K562 (cell line): Measurements from ENCODE around the gene ZSCAN12. TPM values are rescaled to one million over a fixed set of nuclear protein-coding genes. Genes with fewer than 3 reads are reported as not detected.

Experiments used
- DMBX1 ChIP-seq: fragments of 250-450 bp; sonication (Bioruptor Pico); IDR thresholded peaks from 2 replicates; pipeline ENCODE4 v1.8.0; 2022; ENCODE audit warnings: inconsistent platforms, mild to moderate bottlenecking, moderate library complexity, borderline replicate concordance
- DPF2 ChIP-seq: fragments of 450-650 bp; IDR thresholded peaks from 2 replicates; pipeline ENCODE4 v1.6.1; 2016
- E2F1 ChIP-seq: sonication (generic); formaldehyde crosslinking; IDR thresholded peaks from 2 replicates; pipeline ENCODE4 v1.8.1; 2023; ENCODE audit warnings: mild to moderate bottlenecking, missing genetic modification reagents, moderate library complexity
- ELF1 ChIP-seq: fragments of 200-800 bp; sonication (Bioruptor generic); IDR thresholded peaks from 2 replicates; pipeline ENCODE4 v1.6.1; 2016; ENCODE audit warnings: missing genetic modification characterization, missing compliant biosample characterization
- ERF ChIP-seq: fragments of 450-650 bp; formaldehyde crosslinking; IDR thresholded peaks from 2 replicates; pipeline ENCODE4 v1.4.0; 2020; ENCODE audit warnings: mild to moderate bottlenecking, mixed read lengths
- ETV6 ChIP-seq, 3 experiments: fragments of 150-350 bp in 1 of 3; sonication (generic) in 1 of 3; formaldehyde crosslinking in 1 of 3; IDR thresholded peaks; 2 replicates each; pipeline versions ENCODE4 v1.6.1 to v1.8.0; 2014 to 2022; ENCODE audit warnings: borderline replicate concordance in 2 of 3, low read depth in 2 of 3, antibody characterized with exemption in 1 of 3, low read length in 1 of 3, mild to moderate bottlenecking in 1 of 3, missing genetic modification reagents in 1 of 3
- GTF3C2 ChIP-seq: IDR thresholded peaks from 3 replicates; pipeline ENCODE4 v1.6.1; 2011; ENCODE audit warnings: borderline replicate concordance, mild to moderate bottlenecking, moderate library complexity; ENCODE audit not compliant: insufficient read length; ENCODE audit errors: extremely low read depth
- HDAC6 ChIP-seq: IDR thresholded peaks from 2 replicates; pipeline ENCODE4 v1.6.1; 2012; ENCODE audit warnings: low read depth, mild to moderate bottlenecking, control low read depth, inconsistent platforms, low read length, moderate library complexity
- HNRNPL ChIP-seq: fragments of 200-400 bp; formaldehyde crosslinking; IDR thresholded peaks from 2 replicates; pipeline ENCODE4 v1.6.1; 2017; ENCODE audit warnings: low read depth, mild to moderate bottlenecking, low read length
- KLF10 ChIP-seq: fragments of 250-450 bp; sonication (Bioruptor Pico); IDR thresholded peaks from 2 replicates; pipeline ENCODE4 v1.6.1; 2021; ENCODE audit warnings: matching md5 sums
- KLF13 ChIP-seq: fragments of 450-650 bp; IDR thresholded peaks from 2 replicates; pipeline ENCODE4 v1.6.1; 2016; ENCODE audit warnings: missing genetic modification characterization, low read depth, mild to moderate bottlenecking, missing compliant biosample characterization, moderate library complexity, borderline replicate concordance
- MIER1 ChIP-seq: fragments of 450-650 bp; IDR thresholded peaks from 2 replicates; pipeline ENCODE4 v1.6.1; 2016; ENCODE audit warnings: antibody characterized with exemption, mild to moderate bottlenecking, low read depth
- POLR2A ChIP-seq: fragments of 450-650 bp; conservative IDR thresholded peaks from 2 replicates; pipeline ENCODE4 v1.6.1; 2016
- SUPT5H ChIP-seq: fragments of 450-650 bp; IDR thresholded peaks from 2 replicates; pipeline ENCODE4 v1.6.1; 2016
- YBX1 ChIP-seq: fragments of 450-650 bp; IDR thresholded peaks from 2 replicates; pipeline ENCODE4 v1.7.1; 2016; ENCODE audit warnings: mild to moderate bottlenecking
- ZBTB1 ChIP-seq: sonication (generic); formaldehyde crosslinking; IDR thresholded peaks from 2 replicates; pipeline ENCODE4 v1.8.1; 2023; ENCODE audit warnings: missing genetic modification reagents, low read depth, mild to moderate bottlenecking, borderline replicate concordance
- ZEB2 ChIP-seq: fragments of 450-650 bp; IDR thresholded peaks from 2 replicates; pipeline ENCODE4 v1.6.1; 2016
- ZFPM2 ChIP-seq: fragments of 250-450 bp; sonication (Bioruptor Pico); IDR thresholded peaks from 2 replicates; pipeline ENCODE4 v1.5.1; 2022; ENCODE audit warnings: mild to moderate bottlenecking
- ZFX ChIP-seq: sonication (generic); formaldehyde crosslinking; IDR thresholded peaks from 2 replicates; pipeline ENCODE4 v1.8.0; 2022; ENCODE audit warnings: mild to moderate bottlenecking, missing genetic modification reagents, moderate library complexity
- ZNF23 ChIP-seq: fragments of 250-450 bp; sonication (Bioruptor Pico); IDR thresholded peaks from 2 replicates; pipeline ENCODE4 v1.4.0; 2020; ENCODE audit warnings: mild to moderate bottlenecking
- ZNF551 ChIP-seq: fragments of 250-450 bp; sonication (Bioruptor Pico); IDR thresholded peaks from 2 replicates; pipeline ENCODE4 v1.5.0; 2021; ENCODE audit warnings: mild to moderate bottlenecking, moderate library complexity
- polyA plus RNA-seq, 8 experiments: library from polyadenylated mRNA; depleted of rRNA in 4 of 8; stranded (reverse) in 5 of 8; unstranded in 3 of 8; fragments of >200 nt; fragmentation: Nextera tagmentation in 2 of 8; fragmentation: Illumina TruSeq in 1 of 8; extraction: Ambion mirVana in 2 of 8; extraction: Trizol in 1 of 8; gene quantifications; 2 replicates each; pipeline versions ENCODE4 v1.2.1 to v1.2.3, GENCODE V29; 2011 to 2014; ENCODE audit warnings: inconsistent platforms in 1 of 8, missing spikeins in 1 of 8
- total RNA-seq, 7 experiments: library from RNA; depleted of rRNA in 6 of 7; stranded (reverse); fragments of >200 nt in 6 of 7; fragmentation: Illumina TruSeq in 2 of 7; extraction: Trizol in 2 of 7; gene quantifications; 2 replicates each; pipeline versions ENCODE4 v1.2.1 to v1.2.3, GENCODE V29; 2011 to 2021; ENCODE audit warnings: low replicate concordance in 1 of 7

The ZSCAN12 gene
- total and polyA plus RNA-seq, 9 of the 15 experiments (the other 6 are each of a cell fraction or from before 2014, with no cell fraction given): 2.5 to 19.6 (median 12.5) TPM

GRCh38 chr6:28349892-28350737, 49.4 kb downstream of the ZSCAN12 start, which contains the start of gene ZKSCAN3 (continued):
- peak; percentile 93 for TF ChIP-seq ZFX
- peak; percentile 99 for TF ChIP-seq ELF1 (tag)
- TF ChIP-seq GTF3C2: peak; percentile 85
- TF ChIP-seq ERF (CRISPR knock-in tag): no peak
- no peak for TF ChIP-seq HDAC6
- TF ChIP-seq ZBTB1 (CRISPR knock-in tag): no peak
- TF ChIP-seq YBX1: no peak
- no peak for TF ChIP-seq DMBX1 (CRISPR knock-in tag)
- TF ChIP-seq KLF10: no peak
- no peak for TF ChIP-seq KLF13
- TF ChIP-seq MIER1: peak; percentile 84
- no peak for TF ChIP-seq ZNF23 (CRISPR knock-in tag)
- no peak for TF ChIP-seq ZNF551
- TF ChIP-seq HNRNPL: no peak
- TF ChIP-seq POLR2A: peak; percentile 96
- no peak for TF ChIP-seq E2F1 (CRISPR knock-in tag)
- TF ChIP-seq ETV6 (IDR thresholded peaks at IDR 0.05; ENCODE audit: borderline replicate concordance in 1 of 2, low read depth in 2 of 2, low read length in 1 of 2): 0 out of 4 replicates have a peak, but pooled peaks of 1 of the 2 experiments have one; percentile 21
- no peak for TF ChIP-seq ETV6 (CRISPR knock-in tag; IDR thresholded peaks at IDR 0.05; ENCODE audit: borderline replicate concordance)
- TF ChIP-seq DPF2: peak; percentile 90
- peak; percentile 82; the same call in 1 of the 2 replicates for TF ChIP-seq ZEB2
- TF ChIP-seq SUPT5H: peak; percentile 98
- 0 out of 2 replicates have a peak, but pooled peaks have one; percentile 62 for TF ChIP-seq ZFPM2
